ENCODE data around the gene CDC42BPG.

GRCh38 chr11:64802370-64803157, 41.9 kb downstream of the CDC42BPG start:
- no peak for TF ChIP-seq BRCA1 (IDR thresholded peaks at IDR 0.05; ENCODE audit: low read depth, low read length)
- TF ChIP-seq SRF (IDR thresholded peaks at IDR 0.05; ENCODE audit: low read depth in 2 of 2, low read length in 2 of 2), result no peak
- no peak for TF ChIP-seq TARDBP (IDR thresholded peaks at IDR 0.05; ENCODE audit: borderline replicate concordance)
- TF ChIP-seq RAD21 (IDR thresholded peaks at IDR 0.05; ENCODE audit: insufficient read depth, low read depth, low read length), result no peak
- no peak for TF ChIP-seq ZBTB33 (IDR thresholded peaks at IDR 0.05)
- TF ChIP-seq FOXM1 (IDR thresholded peaks at IDR 0.05; ENCODE audit: low read depth, low read length), result no peak
- TF ChIP-seq, protein P1, sequence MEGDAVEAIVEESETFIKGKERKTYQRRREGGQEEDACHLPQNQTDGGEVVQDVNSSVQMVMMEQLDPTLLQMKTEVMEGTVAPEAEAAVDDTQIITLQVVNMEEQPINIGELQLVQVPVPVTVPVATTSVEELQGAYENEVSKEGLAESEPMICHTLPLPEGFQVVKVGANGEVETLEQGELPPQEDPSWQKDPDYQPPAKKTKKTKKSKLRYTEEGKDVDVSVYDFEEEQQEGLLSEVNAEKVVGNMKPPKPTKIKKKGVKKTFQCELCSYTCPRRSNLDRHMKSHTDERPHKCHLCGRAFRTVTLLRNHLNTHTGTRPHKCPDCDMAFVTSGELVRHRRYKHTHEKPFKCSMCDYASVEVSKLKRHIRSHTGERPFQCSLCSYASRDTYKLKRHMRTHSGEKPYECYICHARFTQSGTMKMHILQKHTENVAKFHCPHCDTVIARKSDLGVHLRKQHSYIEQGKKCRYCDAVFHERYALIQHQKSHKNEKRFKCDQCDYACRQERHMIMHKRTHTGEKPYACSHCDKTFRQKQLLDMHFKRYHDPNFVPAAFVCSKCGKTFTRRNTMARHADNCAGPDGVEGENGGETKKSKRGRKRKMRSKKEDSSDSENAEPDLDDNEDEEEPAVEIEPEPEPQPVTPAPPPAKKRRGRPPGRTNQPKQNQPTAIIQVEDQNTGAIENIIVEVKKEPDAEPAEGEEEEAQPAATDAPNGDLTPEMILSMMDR (IDR thresholded peaks at IDR 0.05 in 2 of 3, conservative IDR thresholded peaks at IDR 0.05 in 1 of 3; ENCODE audit: control insufficient read depth in 2 of 3, extremely low read depth in 1 of 3, insufficient read depth in 1 of 3, low read depth in 3 of 3, low read length in 3 of 3), result no peak
- TF ChIP-seq RFX5 (IDR thresholded peaks at IDR 0.05; ENCODE audit: low read depth, low read length), result no peak
- TF ChIP-seq POLR2A (IDR thresholded peaks at IDR 0.05; ENCODE audit: low read depth, low read length), result peak; percentile 49; the same call in 1 of the 2 replicates
- no peak for TF ChIP-seq YBX1 (IDR thresholded peaks at IDR 0.05)
- no peak for TF ChIP-seq SIN3A (IDR thresholded peaks at IDR 0.05; ENCODE audit: low read depth, low read length)
- no peak for TF ChIP-seq KDM1A (IDR thresholded peaks at IDR 0.05; ENCODE audit: borderline replicate concordance)
